ENCODE measurements around the gene AP1S3. TPM values are rescaled to one million over a fixed set of nuclear protein-coding genes. Genes with fewer than 3 reads are reported as not detected.

The AP1S3 gene
- total RNA-seq, 1 experiment from 2014 or later: 17.4 TPM

DNA sequence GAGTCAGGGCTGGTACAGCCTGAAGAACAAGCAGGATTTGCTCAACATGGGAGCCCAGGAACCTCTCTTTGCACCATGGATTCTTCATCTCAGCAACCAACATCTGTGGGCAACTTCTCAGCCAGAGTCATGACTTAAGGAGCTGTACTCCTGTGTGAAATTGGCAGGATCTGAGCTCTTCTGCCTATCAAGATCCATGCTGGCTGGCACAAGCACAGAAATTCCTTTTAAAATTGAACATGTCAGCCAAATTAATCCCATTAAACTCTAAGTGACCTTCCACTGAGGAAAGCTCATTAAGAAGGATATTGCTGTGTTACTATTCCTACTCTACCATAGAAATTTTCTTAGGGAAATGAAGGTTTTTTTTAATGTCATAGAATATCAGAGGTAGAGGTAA lies 124.7 kb downstream of the AP1S3 start (continued):
- TF ChIP-seq, protein P1, sequence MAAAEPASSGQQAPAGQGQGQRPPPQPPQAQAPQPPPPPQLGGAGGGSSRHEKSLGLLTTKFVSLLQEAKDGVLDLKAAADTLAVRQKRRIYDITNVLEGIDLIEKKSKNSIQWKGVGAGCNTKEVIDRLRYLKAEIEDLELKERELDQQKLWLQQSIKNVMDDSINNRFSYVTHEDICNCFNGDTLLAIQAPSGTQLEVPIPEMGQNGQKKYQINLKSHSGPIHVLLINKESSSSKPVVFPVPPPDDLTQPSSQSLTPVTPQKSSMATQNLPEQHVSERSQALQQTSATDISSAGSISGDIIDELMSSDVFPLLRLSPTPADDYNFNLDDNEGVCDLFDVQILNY (CRISPR knock-in tag; IDR thresholded peaks at IDR 0.05): no peak

DNA sequence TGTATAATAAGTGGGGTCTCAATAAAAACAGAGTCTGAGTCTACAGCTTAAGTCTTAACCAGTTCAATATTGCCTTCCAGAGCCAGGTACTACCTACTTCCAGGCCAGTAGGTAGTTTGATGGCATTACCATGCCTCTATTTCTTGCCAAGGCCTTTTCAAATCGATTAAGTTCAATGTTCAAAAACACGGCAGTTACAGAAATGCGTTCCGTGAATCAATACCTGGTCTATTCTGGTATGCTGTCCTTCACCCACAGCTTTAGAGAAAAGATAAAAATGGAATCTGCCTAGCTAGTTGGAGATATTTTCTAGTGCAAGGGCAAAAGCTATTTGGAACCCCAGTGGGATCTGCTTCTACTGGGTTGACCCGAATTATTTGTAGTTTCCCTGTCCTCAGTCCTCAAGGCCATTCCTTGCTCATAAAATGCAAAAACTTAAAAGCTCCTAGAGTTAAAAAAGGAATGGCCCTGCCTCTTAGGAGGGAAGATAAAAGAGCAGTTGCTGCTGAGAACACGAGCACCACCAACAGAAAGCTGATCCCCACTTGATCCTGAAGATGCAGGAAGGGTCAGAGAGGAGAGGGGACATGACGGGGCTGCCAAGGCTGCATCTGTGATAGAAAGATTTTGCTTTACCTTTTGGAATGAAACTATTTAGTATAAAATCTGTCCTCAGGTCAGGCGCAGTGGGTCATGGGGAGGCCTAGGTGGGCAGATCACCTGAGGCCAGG lies 125.6 kb downstream of the AP1S3 start:
- DNase-seq (ENCODE audit: low spot score) (no peak), ATAC-seq (no peak)
- H3K36me3 Mint-ChIP-seq: peaks cover 3% of the 10 kb centered on the region
- peaks cover 4% of the 10 kb centered on the region; the same call in 1 of the 2 replicates for H3K9me3 Mint-ChIP-seq
- no peak overlapping the region for H3K27ac Mint-ChIP-seq
- H3K4me1 Mint-ChIP-seq: no peaks in the 10 kb centered on the region
- no peak for TF ChIP-seq PRRX2 (CRISPR knock-in tag; IDR thresholded peaks at IDR 0.05)
- TF ChIP-seq, protein P2, sequence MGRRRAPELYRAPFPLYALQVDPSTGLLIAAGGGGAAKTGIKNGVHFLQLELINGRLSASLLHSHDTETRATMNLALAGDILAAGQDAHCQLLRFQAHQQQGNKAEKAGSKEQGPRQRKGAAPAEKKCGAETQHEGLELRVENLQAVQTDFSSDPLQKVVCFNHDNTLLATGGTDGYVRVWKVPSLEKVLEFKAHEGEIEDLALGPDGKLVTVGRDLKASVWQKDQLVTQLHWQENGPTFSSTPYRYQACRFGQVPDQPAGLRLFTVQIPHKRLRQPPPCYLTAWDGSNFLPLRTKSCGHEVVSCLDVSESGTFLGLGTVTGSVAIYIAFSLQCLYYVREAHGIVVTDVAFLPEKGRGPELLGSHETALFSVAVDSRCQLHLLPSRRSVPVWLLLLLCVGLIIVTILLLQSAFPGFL (CRISPR knock-in tag; IDR thresholded peaks at IDR 0.05; ENCODE audit: borderline replicate concordance): no peak
- TF ChIP-seq NR1H2 (CRISPR knock-in tag; IDR thresholded peaks at IDR 0.05): no peak
- TF ChIP-seq OVOL2 (CRISPR knock-in tag; IDR thresholded peaks at IDR 0.05; ENCODE audit: borderline replicate concordance): no peak
- no peak for TF ChIP-seq CREM (CRISPR knock-in tag; IDR thresholded peaks at IDR 0.05)
- TF ChIP-seq, protein P3, sequence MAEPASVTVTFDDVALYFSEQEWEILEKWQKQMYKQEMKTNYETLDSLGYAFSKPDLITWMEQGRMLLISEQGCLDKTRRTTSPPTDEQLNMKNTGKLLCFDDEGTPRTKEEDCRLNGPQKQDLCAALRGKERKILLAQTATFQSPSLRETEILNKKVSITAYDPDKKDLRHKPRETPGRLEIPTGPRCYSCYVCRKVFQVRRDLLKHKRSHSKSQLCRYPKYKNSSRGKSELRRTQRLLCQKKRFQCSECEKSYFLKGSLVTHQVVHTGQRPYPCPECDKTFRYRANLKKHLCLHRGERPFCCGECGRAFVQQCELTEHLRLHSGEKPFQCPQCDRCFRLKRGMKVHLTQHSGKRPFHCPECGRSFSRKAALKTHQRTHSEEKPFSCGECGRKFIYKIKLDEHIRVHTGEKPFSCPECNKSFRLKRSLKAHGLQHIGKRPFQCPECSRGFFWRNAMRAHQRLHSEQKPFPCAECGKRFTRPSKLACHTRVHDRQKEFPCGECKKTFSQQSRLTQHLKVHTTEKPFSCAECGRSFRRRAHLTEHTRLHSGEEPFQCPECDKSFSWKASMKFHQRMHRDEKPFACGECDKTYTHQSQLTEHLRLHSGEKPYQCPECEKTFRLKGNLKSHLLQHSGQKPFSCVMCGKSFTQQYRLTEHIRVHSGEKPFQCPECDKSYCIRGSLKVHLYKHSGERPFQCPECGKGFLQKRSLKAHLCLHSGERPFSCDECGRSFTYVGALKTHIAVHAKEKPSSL (CRISPR knock-in tag; conservative IDR thresholded peaks at IDR 0.05): no peak
- TF ChIP-seq ZBTB21 (CRISPR knock-in tag; IDR thresholded peaks at IDR 0.05; ENCODE audit: borderline replicate concordance): no peak
- no peak for TF ChIP-seq TEAD1 (CRISPR knock-in tag; IDR thresholded peaks at IDR 0.05)
- TF ChIP-seq ZNF416 (CRISPR knock-in tag; IDR thresholded peaks at IDR 0.05): no peak
- TF ChIP-seq, protein P4, sequence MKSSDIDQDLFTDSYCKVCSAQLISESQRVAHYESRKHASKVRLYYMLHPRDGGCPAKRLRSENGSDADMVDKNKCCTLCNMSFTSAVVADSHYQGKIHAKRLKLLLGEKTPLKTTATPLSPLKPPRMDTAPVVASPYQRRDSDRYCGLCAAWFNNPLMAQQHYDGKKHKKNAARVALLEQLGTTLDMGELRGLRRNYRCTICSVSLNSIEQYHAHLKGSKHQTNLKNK (CRISPR knock-in tag; IDR thresholded peaks at IDR 0.05): no peak
- TF ChIP-seq, protein P5, sequence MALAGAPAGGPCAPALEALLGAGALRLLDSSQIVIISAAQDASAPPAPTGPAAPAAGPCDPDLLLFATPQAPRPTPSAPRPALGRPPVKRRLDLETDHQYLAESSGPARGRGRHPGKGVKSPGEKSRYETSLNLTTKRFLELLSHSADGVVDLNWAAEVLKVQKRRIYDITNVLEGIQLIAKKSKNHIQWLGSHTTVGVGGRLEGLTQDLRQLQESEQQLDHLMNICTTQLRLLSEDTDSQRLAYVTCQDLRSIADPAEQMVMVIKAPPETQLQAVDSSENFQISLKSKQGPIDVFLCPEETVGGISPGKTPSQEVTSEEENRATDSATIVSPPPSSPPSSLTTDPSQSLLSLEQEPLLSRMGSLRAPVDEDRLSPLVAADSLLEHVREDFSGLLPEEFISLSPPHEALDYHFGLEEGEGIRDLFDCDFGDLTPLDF (CRISPR knock-in tag; IDR thresholded peaks at IDR 0.05): no peak
- no peak for TF ChIP-seq KAT7 (CRISPR knock-in tag; IDR thresholded peaks at IDR 0.05; ENCODE audit: borderline replicate concordance)
- TF ChIP-seq, protein P6, sequence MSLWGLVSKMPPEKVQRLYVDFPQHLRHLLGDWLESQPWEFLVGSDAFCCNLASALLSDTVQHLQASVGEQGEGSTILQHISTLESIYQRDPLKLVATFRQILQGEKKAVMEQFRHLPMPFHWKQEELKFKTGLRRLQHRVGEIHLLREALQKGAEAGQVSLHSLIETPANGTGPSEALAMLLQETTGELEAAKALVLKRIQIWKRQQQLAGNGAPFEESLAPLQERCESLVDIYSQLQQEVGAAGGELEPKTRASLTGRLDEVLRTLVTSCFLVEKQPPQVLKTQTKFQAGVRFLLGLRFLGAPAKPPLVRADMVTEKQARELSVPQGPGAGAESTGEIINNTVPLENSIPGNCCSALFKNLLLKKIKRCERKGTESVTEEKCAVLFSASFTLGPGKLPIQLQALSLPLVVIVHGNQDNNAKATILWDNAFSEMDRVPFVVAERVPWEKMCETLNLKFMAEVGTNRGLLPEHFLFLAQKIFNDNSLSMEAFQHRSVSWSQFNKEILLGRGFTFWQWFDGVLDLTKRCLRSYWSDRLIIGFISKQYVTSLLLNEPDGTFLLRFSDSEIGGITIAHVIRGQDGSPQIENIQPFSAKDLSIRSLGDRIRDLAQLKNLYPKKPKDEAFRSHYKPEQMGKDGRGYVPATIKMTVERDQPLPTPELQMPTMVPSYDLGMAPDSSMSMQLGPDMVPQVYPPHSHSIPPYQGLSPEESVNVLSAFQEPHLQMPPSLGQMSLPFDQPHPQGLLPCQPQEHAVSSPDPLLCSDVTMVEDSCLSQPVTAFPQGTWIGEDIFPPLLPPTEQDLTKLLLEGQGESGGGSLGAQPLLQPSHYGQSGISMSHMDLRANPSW (CRISPR knock-in tag; conservative IDR thresholded peaks at IDR 0.05; ENCODE audit: low read depth): no peak
- no peak for TF ChIP-seq ZNF138 (CRISPR knock-in tag; conservative IDR thresholded peaks at IDR 0.05)
- no peak for TF ChIP-seq ELF4 (CRISPR knock-in tag; IDR thresholded peaks at IDR 0.05; ENCODE audit: low read depth)
- no peak for TF ChIP-seq ETV6 (CRISPR knock-in tag; IDR thresholded peaks at IDR 0.05)
- no peak overlapping the region for H3K4me3 Mint-ChIP-seq
- POLR2A ChIA-PET: no interaction called here
- CTCF ChIA-PET: no interaction called here
- H3K27me3 Mint-ChIP-seq (ENCODE audit: low read depth): no peaks in the 10 kb centered on the region

Other genes with a start within 250 kb of the AP1S3 start
- gene SCG2, start 235.2 kb downstream of the AP1S3 start, total RNA-seq (2021): 0.07 to 0.23 TPM (median 0.11 TPM) in 3 replicates
- gene WDFY1, start 107.8 kb upstream of the AP1S3 start, total RNA-seq (2021): 63.7 to 67.3 TPM (median 66.0 TPM) in 3 replicates
- 47.6 to 55.3 TPM (median 50.5 TPM) in 3 replicates for gene MRPL44, start 119.9 kb upstream of the AP1S3 start, total RNA-seq (2021)
- 53.1 to 60.4 TPM (median 54.2 TPM) in 3 replicates for gene SERPINE2, start 201.7 kb upstream of the AP1S3 start, total RNA-seq (2021)